HCT116 (cell line): ENCODE results near the gene RAPGEF1. TPM values are rescaled to one million over a fixed set of nuclear protein-coding genes. Genes with fewer than 3 reads are reported as not detected.
A peak's percentile ranks its signal among the peaks of the same experiment; 100 is the strongest.

Experiments
- ATAC-seq: fragments of 200-7000 bp; cut with Tn5 transposase; 2 replicates; pipeline ENCODE4 v1.9.1; 2020; ENCODE audit warnings: mild to moderate bottlenecking, moderate library complexity
- BruUV-seq: library from RNA; stranded (reverse); fragments of 400-500 nt; replicated peaks from 2 replicates; lab custom pipeline; 2021; lab: Mats Ljungman, UMichigan
- CTCF ChIA-PET: fragments of 300-600 bp; sonication (Branson Sonifier 250); formaldehyde crosslinking; loops from one replicate; lab custom pipeline; 2021; ENCODE audit warnings: antibody characterized with exemption; lab: Charles Lee
- POLR2A ChIA-PET: fragments of 300-600, 350-600 bp; sonication (Branson Sonifier 250); formaldehyde crosslinking; loops from one replicate; lab custom pipeline; 2021; ENCODE audit warnings: antibody characterized with exemption; lab: Charles Lee
- RAD21 ChIA-PET, 2 experiments: fragments of 300-600 bp; sonication (Branson Sonifier 250); formaldehyde crosslinking; loops; one replicate each; lab custom pipeline; 2023; ENCODE audit warnings: low total read pairs in 2 of 2; ENCODE audit not compliant: uncharacterized antibody in 2 of 2, unreplicated experiment in 2 of 2, low non-redundant PET in 1 of 2; lab: Charles Lee
- DNase-seq: peaks from one replicate; pipeline ENCODE4 v3.0.0-alpha.2; 2010; ENCODE audit warnings: low read depth, low spot score
- H2AFZ ChIP-seq: fragments of 200-600 bp; shearing (Covaris generic), sonication (generic); 2 replicates; pipeline ENCODE4 v1.6.1; 2017; ENCODE audit warnings: low read depth, mixed run types, mixed read lengths, antibody characterized with exemption, low read length; ENCODE audit not compliant: poor library complexity, severe bottlenecking
- H3K27ac ChIP-seq: 2 replicates; pipeline ENCODE4 v1.5.1; 2012; ENCODE audit warnings: low read depth, low read length
- H3K27me3 ChIP-seq: fragments of 200-600 bp; sonication (generic); 2 replicates; pipeline ENCODE4 v1.6.1; 2016; ENCODE audit warnings: mixed run types, low read length, mixed read lengths; ENCODE audit not compliant: insufficient read depth
- H3K36me3 ChIP-seq, 2 experiments: fragments of 200-500 bp in 1 of 2; fragments of 200-600 bp in 1 of 2; sonication (Bioruptor generic) in 1 of 2; sonication (generic) in 1 of 2; 2 replicates each; pipeline versions ENCODE4 v1.5.1 to v1.6.1; 2014 to 2016; ENCODE audit warnings: low read length in 2 of 2, inconsistent platforms in 1 of 2, mixed read lengths in 1 of 2, mixed run types in 1 of 2; ENCODE audit not compliant: insufficient read depth in 2 of 2, control insufficient read depth in 1 of 2
- H3K4me1 ChIP-seq, 2 experiments: fragments of 200-600 bp in 1 of 2; sonication (generic) in 1 of 2; 2 replicates each; pipeline versions ENCODE4 v1.5.1 to v1.6.1; 2012 to 2017; ENCODE audit warnings: low read length in 2 of 2, inconsistent platforms in 1 of 2, mild to moderate bottlenecking in 1 of 2, mixed read lengths in 1 of 2, mixed run types in 1 of 2, moderate library complexity in 1 of 2; ENCODE audit not compliant: insufficient read depth in 2 of 2, control insufficient read depth in 1 of 2
- H3K4me2 ChIP-seq: fragments of 200-600 bp; sonication (generic); 2 replicates; pipeline ENCODE4 v1.6.1; 2017; ENCODE audit warnings: mixed run types, low read length, mixed read lengths
- H3K4me3 ChIP-seq, 2 experiments: fragments of 200-600 bp in 1 of 2; sonication (generic) in 1 of 2; replicated peaks in 1 of 2; 2 replicates each; pipeline ENCODE4 v1.5.1; 2011 to 2016; ENCODE audit warnings: low read length in 2 of 2, control low read depth in 1 of 2, low read depth in 1 of 2, mild to moderate bottlenecking in 1 of 2, mixed read lengths in 1 of 2, mixed run types in 1 of 2
- H3K79me2 ChIP-seq: fragments of 200-600 bp; sonication (generic); 2 replicates; pipeline ENCODE4 v1.6.1; 2017; ENCODE audit warnings: mild to moderate bottlenecking, mixed run types, low read length, moderate library complexity, mixed read lengths; ENCODE audit not compliant: insufficient read depth
- H3K9ac ChIP-seq: fragments of 200-600 bp; sonication (generic); 2 replicates; pipeline ENCODE4 v1.6.1; 2016; ENCODE audit warnings: low read length, mixed read lengths
- H3K9me2 ChIP-seq: fragments of 200-600 bp; sonication (generic), shearing (Covaris generic); 2 replicates; pipeline ENCODE4 v1.6.1; 2017; ENCODE audit warnings: mixed run types, mild to moderate bottlenecking, moderate library complexity; ENCODE audit not compliant: insufficient read depth
- H3K9me3 ChIP-seq, 2 experiments: fragments of 200-500 bp in 1 of 2; fragments of 200-600 bp in 1 of 2; sonication (Bioruptor generic) in 1 of 2; sonication (generic) in 1 of 2; 2 replicates each; pipeline ENCODE4 v1.6.1; 2014 to 2017; ENCODE audit warnings: low read length in 2 of 2, mixed read lengths in 2 of 2, inconsistent platforms in 1 of 2, low read depth in 1 of 2, mild to moderate bottlenecking in 1 of 2, mixed run types in 1 of 2, moderate library complexity in 1 of 2; ENCODE audit not compliant: control insufficient read depth in 1 of 2, insufficient read depth in 1 of 2
- H4K20me1 ChIP-seq: fragments of 200-600 bp; sonication (generic), shearing (Covaris generic); 2 replicates; pipeline ENCODE4 v1.6.1; 2017; ENCODE audit warnings: mixed run types, mild to moderate bottlenecking, moderate library complexity; ENCODE audit not compliant: insufficient read depth
- ATF3 ChIP-seq: IDR thresholded peaks from 2 replicates; pipeline ENCODE4 v1.6.1; 2012
- CBX3 ChIP-seq: IDR thresholded peaks from 2 replicates; pipeline ENCODE4 v1.6.1; 2012; ENCODE audit warnings: low read depth
- CTCF ChIP-seq, 3 experiments: fragments of 200-600 bp in 1 of 3; sonication (generic) in 1 of 3; IDR thresholded peaks in 2 of 3; conservative IDR thresholded peaks in 1 of 3; 2 replicates each; pipeline ENCODE4 v1.5.1; 2012 to 2017; ENCODE audit warnings: low read depth in 2 of 3, low read length in 2 of 3, antibody characterized with exemption in 1 of 3, borderline replicate concordance in 1 of 3, control low read depth in 1 of 3, mild to moderate bottlenecking in 1 of 3, mixed read lengths in 1 of 3, mixed run types in 1 of 3, moderate library complexity in 1 of 3; ENCODE audit not compliant: insufficient read depth in 1 of 3
- EGR1 ChIP-seq: IDR thresholded peaks from 2 replicates; pipeline ENCODE4 v1.6.1; 2012; ENCODE audit warnings: low read depth
- FOSL1 ChIP-seq: IDR thresholded peaks from 2 replicates; pipeline ENCODE4 v1.6.1; 2012; ENCODE audit warnings: low read depth
- POLR2AphosphoS5 ChIP-seq: IDR thresholded peaks from 2 replicates; pipeline ENCODE4 v1.6.1; 2011; ENCODE audit warnings: mild to moderate bottlenecking, low read depth, low read length, moderate library complexity
- RAD21 ChIP-seq: IDR thresholded peaks from 2 replicates; pipeline ENCODE4 v1.6.1; 2012; ENCODE audit warnings: low read depth, mild to moderate bottlenecking
- SIN3A ChIP-seq: IDR thresholded peaks from 2 replicates; pipeline ENCODE4 v1.6.1; 2012; ENCODE audit warnings: low read depth
- TCF7L2 ChIP-seq: IDR thresholded peaks from 2 replicates; pipeline ENCODE4 v1.7.0; 2011; ENCODE audit warnings: borderline replicate concordance, inconsistent platforms; ENCODE audit not compliant: insufficient read depth, insufficient read length; ENCODE audit errors: extremely low read depth
- ZNF274 ChIP-seq: fragments of 200-500 bp; sonication (Bioruptor generic); IDR thresholded peaks from 2 replicates; pipeline ENCODE4 v1.6.1; 2014; ENCODE audit warnings: mild to moderate bottlenecking, low read depth, low read length, inconsistent platforms
- intact Hi-C: fragments of 100-400 bp; cut with micrococcal nuclease; formaldehyde crosslinking; loops from 2 replicates; pipeline ENCODE4 v1.10.0; 2022
- total RNA-seq: library from RNA; stranded (reverse); gene quantifications from one replicate; pipeline ENCODE4 v1.2.1, GENCODE V29; 2021; ENCODE audit not compliant: unreplicated experiment
- TF ChIP-seq, protein P1 (sequence below): IDR thresholded peaks from 2 replicates; pipeline ENCODE4 v1.6.1; 2012

RAPGEF1 gene
- total RNA-seq, 1 experiment from 2014 or later, result 43.0 TPM

- Histone ChIP-seq H3K27me3 (no peaks in the 10 kb centered on the region), H3K27ac (no peak overlapping the region), H3K79me2 (no peaks in the 10 kb centered on the region), H3K4me1 (peaks cover 22 to 23% of the 10 kb centered on the region in 2 experiments), H3K36me3 (no peaks in the 10 kb centered on the region; a peak in 2 of 4 replicates), H3K9ac (no peak overlapping the region), H4K20me1 (no peaks in the 10 kb centered on the region), H3K4me2 (no peak overlapping the region), H3K4me3 (no peak overlapping the region), H3K9me2 (no peaks in the 10 kb centered on the region), H3K9me3 (no peaks in the 10 kb centered on the region), H2AFZ (no peak overlapping the region)
- ATAC-seq, result no peak
- intact Hi-C loops, result no loop called here
- ChIA-PET POLR2A (no interaction called here), CTCF (no interaction called here), RAD21 (no interaction called here)
- DNase-seq, result no peak
- no TSS peak for BruUV-seq
- TF ChIP-seq POLR2AphosphoS5 (no peak), CTCF (IDR thresholded peaks at IDR 0.05 in 2 of 3, conservative IDR thresholded peaks at IDR 0.05 in 1 of 3; ENCODE audit: borderline replicate concordance in 1 of 3, insufficient read depth in 1 of 3, low read depth in 2 of 3, low read length in 2 of 3) (0 out of 6 replicates have a peak, but pooled peaks of 1 of the 3 experiments have one; percentile 17)
Observed at GRCh38 chr9:131606896-131607567, 132.8 kb downstream of the RAPGEF1 start.

DNA sequence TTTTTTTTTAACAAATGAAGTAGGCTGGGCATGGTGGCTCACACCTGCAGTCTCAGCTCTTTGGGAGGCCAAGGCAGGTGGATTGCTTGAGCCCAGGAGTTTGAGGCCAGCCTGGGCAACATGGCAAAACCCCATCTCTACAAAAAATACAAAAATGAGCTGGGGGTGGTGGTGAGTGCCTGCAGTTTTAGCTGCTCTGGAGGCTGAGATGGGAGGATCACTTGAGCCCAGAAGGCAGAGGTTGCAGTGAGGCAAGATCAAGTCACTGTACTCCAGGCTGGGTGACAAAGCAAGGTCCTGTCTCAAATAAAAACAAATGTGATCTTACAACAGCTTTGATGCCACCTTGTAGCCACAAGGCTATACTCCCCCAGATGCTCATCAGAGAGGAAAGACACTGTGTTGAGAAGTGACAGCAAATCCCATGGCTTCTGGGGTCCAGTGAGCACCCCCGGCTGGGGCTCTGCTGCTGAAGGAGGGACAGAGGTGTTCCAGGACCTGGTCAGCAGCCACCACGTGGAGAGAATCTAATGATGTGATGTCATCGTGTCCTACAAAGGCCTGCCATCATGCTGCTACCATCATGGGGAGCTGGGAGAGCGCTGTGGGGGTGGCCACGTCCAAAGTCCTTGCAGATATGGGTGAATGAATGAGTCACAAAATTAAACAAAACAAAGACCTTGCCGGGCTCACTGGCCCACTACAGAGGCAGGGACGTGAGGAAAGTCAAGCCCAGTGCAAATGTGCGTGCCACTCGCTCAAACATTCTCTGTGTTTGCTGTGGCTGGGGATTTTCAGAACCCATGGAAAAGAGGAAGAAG is 133.9 kb downstream of the RAPGEF1 start:
- ChIA-PET RAD21 (no interaction called here), CTCF (no interaction called here), POLR2A (no interaction called here)
- Histone ChIP-seq H3K4me1 (peaks cover 22 to 23% of the 10 kb centered on the region in 2 experiments), H2AFZ (no peak overlapping the region), H3K27ac (no peak overlapping the region), H3K4me3 (no peak overlapping the region), H3K9ac (no peak overlapping the region), H3K9me2 (no peaks in the 10 kb centered on the region), H3K9me3 (no peaks in the 10 kb centered on the region), H4K20me1 (no peaks in the 10 kb centered on the region), H3K36me3 (peaks cover 0 to 2% of the 10 kb centered on the region in 2 experiments; a peak in 3 of 4 replicates), H3K4me2 (no peak overlapping the region), H3K79me2 (no peaks in the 10 kb centered on the region), H3K27me3 (no peaks in the 10 kb centered on the region)
- DNase-seq (no peak), ATAC-seq (no peak)
- intact Hi-C loops, result no loop called here
- no TSS peak for BruUV-seq
- no peak for TF ChIP-seq ZNF274
- TF ChIP-seq, protein P1, sequence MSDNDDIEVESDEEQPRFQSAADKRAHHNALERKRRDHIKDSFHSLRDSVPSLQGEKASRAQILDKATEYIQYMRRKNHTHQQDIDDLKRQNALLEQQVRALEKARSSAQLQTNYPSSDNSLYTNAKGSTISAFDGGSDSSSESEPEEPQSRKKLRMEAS, result no peak
- TF ChIP-seq TCF7L2, result no peak
- no peak for TF ChIP-seq RAD21
- no peak for TF ChIP-seq FOSL1
- TF ChIP-seq EGR1, result no peak
- TF ChIP-seq CTCF (IDR thresholded peaks at IDR 0.05 in 2 of 3, conservative IDR thresholded peaks at IDR 0.05 in 1 of 3; ENCODE audit: borderline replicate concordance in 1 of 3, insufficient read depth in 1 of 3, low read depth in 2 of 3, low read length in 2 of 3), result no peak
- TF ChIP-seq SIN3A, result no peak
- TF ChIP-seq ATF3, result no peak
- no peak for TF ChIP-seq CBX3
